KOPT-K1 (cell line): Measurements from ENCODE around the gene CRABP1.

Source experiments
- H3K27ac ChIP-seq: fragments of 200-600 bp; sonication (generic); 2 replicates; pipeline ENCODE4 v1.5.1; 2016; ENCODE audit warnings: antibody characterized with exemption, mild to moderate bottlenecking, low read depth, low read length; ENCODE audit not compliant: poor library complexity, severe bottlenecking
- H3K36me3 ChIP-seq: fragments of 200-600 bp; sonication (generic); 2 replicates; pipeline ENCODE4 v1.5.1; 2017; ENCODE audit warnings: antibody characterized with exemption, mild to moderate bottlenecking, low read length, moderate library complexity; ENCODE audit not compliant: insufficient read depth
- H3K9me3 ChIP-seq: fragments of 200-600 bp; sonication (generic); 2 replicates; pipeline ENCODE4 v1.5.1; 2017; ENCODE audit warnings: antibody characterized with exemption, low read length, mild to moderate bottlenecking; ENCODE audit not compliant: insufficient read depth, poor library complexity, severe bottlenecking

The CRABP1 gene

GRCh38 chr15:78325092-78325843, 14.9 kb upstream of the CRABP1 start:
- Histone ChIP-seq H3K36me3 (no peaks in the 10 kb centered on the region), H3K9me3 (no peaks in the 10 kb centered on the region), H3K27ac (no peak overlapping the region)

DNA sequence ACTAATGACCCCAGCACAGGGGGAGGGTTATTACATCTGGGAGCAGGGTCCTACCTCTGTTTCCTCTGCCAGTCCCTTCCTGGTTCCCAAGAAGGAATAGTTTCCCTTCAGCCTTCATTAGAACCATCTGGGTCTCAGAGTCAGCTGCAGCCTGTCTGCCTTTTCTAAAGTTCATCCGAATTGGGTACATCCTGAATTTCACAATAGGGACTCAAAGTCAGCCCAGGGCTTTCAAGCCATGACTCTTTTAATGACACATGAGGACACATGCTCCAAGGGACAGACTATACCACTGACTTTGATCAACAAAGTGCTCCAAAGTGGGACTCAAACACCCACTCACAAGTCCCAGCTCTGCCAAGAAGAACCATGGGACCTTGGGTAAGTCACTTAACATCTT, 12.7 kb upstream of the CRABP1 start:
- H3K36me3 ChIP-seq, result no peaks in the 10 kb centered on the region
- no peaks in the 10 kb centered on the region for H3K9me3 ChIP-seq
- no peak overlapping the region for H3K27ac ChIP-seq

- Histone ChIP-seq H3K27ac (no peak overlapping the region), H3K9me3 (no peaks in the 10 kb centered on the region), H3K36me3 (no peaks in the 10 kb centered on the region)
Observed at GRCh38 chr15:78329625-78330024, 10.5 kb upstream of the CRABP1 start.

DNA sequence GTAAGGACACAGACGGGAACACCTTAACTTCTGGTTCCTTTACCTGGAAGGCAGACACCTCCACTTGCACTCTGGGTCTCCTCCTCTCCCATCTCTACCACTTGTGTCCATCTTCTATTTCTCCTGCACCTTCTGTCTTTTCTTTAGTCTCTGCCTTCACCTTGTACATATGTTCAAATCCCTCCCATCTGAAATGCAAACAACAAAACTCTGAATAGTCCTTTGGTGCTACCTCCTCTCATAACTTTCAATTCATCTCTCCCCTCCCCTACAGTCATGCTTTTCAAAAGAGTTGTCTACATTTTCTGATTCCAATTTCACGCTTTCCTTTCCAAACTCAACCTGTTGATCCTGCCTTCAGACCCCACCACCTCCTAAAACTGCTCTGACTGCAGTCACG, 5.3 kb upstream of the CRABP1 start:
- H3K36me3 ChIP-seq, result no peaks in the 10 kb centered on the region
- H3K27ac ChIP-seq, result no peak overlapping the region
- H3K9me3 ChIP-seq, result no peaks in the 10 kb centered on the region

GRCh38 chr15:78335985-78336384, 4.2 kb upstream of the CRABP1 start:
- Histone ChIP-seq H3K9me3 (no peaks in the 10 kb centered on the region), H3K27ac (no peak overlapping the region), H3K36me3 (no peaks in the 10 kb centered on the region)

DNA sequence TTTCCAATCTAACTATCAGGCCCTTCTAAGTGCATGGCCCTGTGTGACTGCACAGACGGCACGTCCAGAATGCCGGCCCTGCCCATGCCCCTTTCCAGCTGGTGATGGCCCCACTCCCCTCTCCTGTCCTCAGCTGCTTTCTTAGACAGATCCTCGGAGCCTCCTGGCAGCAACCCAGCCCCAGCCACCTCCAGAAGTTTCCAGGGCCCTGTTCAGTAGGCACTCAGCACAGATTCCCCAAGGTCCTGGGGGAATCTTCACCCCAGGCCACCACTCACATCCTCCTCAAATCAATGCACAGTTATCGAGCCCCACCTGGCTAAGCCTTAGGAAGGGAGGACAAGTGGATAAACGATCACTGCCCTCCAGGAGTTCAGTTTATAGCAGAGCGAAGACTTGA, 1.4 kb upstream of the CRABP1 start:
- Histone ChIP-seq H3K36me3 (no peaks in the 10 kb centered on the region), H3K27ac (no peak overlapping the region)

GRCh38 chr15:78339559-78339958, 594 bp upstream of the CRABP1 start:
- no peak overlapping the region for H3K27ac ChIP-seq
- no peaks in the 10 kb centered on the region for H3K9me3 ChIP-seq
- H3K36me3 ChIP-seq, result no peaks in the 10 kb centered on the region

More for the DNA sequence above, 1.4 kb upstream of the CRABP1 start:
- no peaks in the 10 kb centered on the region for H3K9me3 ChIP-seq

GRCh38 chr15:78341057-78341987, 1.2 kb downstream of the CRABP1 start:
- no peak overlapping the region for H3K27ac ChIP-seq
- H3K36me3 ChIP-seq, result no peaks in the 10 kb centered on the region
- H3K9me3 ChIP-seq, result no peaks in the 10 kb centered on the region

GRCh38 chr15:78342021-78342420, 1.9 kb downstream of the CRABP1 start:
- Histone ChIP-seq H3K36me3 (no peaks in the 10 kb centered on the region), H3K9me3 (no peaks in the 10 kb centered on the region), H3K27ac (no peak overlapping the region)

DNA sequence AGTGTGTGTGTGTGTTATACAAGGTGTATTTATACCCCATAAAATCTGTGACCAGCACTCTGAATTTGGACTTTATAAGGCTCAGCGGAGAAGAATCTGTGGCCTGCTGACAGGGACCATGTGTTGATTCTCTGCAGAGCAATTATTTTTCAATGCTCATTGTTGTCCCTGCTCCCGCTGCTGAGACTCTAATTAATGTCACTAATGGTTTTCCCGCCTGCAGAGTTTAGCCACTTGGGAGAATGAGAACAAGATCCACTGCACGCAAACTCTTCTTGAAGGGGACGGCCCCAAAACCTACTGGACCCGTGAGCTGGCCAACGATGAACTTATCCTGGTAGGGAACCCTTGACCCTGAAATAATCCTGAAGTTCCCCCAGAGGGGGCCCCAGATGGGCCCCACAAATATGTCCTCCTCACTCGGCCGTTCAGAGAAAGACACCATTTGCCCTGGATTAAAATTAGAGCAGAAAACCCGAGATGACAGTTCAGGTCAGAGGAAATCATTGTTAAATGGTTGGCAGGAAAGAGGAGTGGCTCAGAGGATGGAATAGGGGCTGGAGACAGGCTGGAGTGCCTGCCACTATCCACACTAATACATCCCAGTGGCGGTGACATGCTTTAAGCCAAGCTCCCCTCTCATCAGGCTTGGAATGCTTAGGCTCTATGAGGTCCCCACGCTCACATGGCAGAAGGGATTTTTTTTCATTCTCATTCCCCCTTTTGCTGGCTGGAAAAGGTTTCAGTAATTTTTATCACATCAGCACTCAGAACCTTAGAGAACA, 3.3 kb downstream of the CRABP1 start:
- no peak overlapping the region for H3K27ac ChIP-seq
- no peaks in the 10 kb centered on the region for H3K9me3 ChIP-seq
- H3K36me3 ChIP-seq, result no peaks in the 10 kb centered on the region

DNA sequence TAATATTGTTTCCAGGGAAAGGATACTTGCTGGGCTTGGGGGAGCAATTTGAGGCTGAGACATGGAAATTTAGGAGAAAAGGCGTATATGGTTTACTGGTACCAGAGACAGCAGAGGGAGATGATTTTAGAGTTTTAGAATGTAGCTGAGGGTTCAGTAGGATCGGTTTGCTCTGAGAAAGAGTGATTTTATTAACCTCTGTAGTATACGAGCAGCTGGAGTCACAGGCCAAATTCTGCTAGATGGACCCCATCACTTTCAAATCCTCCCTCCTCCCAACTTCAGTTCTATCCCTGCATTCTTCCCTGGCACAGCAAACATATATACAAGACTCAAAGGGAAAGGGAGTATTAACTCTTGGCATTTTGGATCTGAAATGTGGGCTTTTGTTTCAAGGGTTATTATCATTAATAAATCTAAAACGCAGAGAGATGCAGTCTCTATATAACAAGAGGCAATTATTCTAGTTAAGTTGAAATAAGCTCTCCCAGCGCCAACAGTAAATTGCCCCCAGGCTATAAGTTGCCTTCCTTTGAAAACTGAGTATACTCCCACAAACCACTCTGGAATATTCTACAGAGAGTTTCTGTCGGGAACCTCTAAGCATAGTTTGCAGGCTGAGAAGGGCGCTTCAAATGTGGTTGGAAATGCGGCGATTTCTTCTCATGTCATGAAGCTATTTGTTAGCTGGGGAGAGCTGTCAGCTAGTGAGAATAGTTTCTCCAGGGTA, 5.4 kb downstream of the CRABP1 start:
- H3K36me3 ChIP-seq, result no peaks in the 10 kb centered on the region
- no peak overlapping the region for H3K27ac ChIP-seq
- H3K9me3 ChIP-seq, result no peaks in the 10 kb centered on the region

DNA sequence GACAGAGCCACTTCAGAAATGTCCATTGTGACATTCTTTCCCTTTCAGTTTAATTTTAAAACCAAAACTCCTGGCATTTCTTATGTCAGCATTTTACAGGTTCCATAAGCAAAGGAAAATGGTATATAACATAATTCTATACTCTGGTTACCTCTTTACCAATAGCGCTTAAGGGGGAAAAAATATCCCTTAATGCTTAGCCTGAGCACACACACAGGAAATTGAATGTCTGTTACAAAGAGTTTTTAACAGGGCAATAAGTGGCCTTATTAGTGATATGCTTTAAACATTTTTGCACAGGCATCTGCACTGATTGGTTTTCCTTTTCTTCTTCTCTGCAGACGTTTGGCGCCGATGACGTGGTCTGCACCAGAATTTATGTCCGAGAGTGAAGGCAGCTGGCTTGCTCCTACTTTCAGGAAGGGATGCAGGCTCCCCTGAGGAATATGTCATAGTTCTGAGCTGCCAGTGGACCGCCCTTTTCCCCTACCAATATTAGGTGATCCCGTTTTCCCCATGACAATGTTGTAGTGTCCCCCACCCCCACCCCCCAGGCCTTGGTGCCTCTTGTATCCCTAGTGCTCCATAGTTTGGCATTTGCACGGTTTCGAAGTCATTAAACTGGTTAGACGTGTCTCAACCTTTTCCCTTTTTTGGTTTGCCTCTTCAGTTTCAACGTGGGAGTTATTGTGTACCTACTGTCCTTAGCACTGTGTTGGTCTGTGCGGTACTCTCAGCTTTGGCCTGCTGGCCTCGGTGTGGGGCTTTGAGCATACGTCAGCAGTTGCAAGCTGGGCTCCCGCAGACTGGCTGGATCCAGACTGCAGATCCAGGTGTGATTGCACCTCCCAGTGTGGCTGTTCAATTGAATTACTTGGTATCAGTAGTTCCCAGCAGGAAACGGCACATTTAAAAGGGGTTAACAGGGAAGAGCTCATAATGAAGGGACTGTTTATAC, 7.7 kb downstream of the CRABP1 start:
- H3K27ac ChIP-seq, result no peak overlapping the region
- H3K9me3 ChIP-seq, result no peaks in the 10 kb centered on the region

DNA sequence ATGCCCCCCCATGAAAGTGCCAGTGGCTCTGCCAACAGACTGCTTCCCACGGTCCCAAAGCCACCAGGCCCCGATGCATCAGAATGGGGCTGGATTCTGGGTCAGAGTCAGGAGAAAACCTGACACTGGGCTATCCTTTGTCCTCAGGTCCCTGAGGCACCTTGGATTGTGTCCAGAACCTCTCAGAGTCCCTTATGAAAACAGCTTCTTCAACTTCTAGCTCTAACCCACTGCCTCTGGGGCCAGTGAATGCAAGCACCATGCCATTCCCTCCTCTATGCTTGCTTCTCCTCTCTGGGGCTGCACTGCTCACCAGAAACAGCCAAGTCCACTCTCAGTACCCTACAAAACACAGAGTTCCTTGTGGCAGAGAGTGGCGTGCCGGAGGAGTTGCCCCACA, 9.9 kb downstream of the CRABP1 start:
- H3K27ac ChIP-seq, result no peak overlapping the region
- H3K9me3 ChIP-seq, result no peaks in the 10 kb centered on the region
- H3K36me3 ChIP-seq, result no peaks in the 10 kb centered on the region

More for the DNA sequence above, 7.7 kb downstream of the CRABP1 start:
- no peaks in the 10 kb centered on the region for H3K36me3 ChIP-seq

DNA sequence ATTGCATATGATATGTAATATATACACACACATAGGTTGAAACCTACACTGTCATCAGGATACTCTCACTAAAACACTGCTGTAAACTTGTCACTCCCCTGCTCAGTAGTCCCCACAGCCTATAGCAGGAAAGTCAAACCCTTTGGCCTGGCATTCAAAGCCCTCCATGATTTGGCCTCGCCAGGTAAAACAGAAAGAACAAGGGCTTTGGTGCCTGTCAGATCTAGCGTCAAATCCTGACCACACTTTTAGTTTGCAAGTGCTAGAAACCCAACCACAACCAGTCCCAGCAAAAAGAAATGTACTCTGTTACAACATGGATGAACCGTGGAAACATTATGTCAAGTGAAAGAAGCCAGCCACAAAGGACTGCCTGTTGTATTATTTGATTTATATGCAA, 11.4 kb downstream of the CRABP1 start:
- H3K36me3 ChIP-seq, result no peaks in the 10 kb centered on the region
- no peak overlapping the region for H3K27ac ChIP-seq
- H3K9me3 ChIP-seq, result no peaks in the 10 kb centered on the region
